Measurements from ENCODE around the gene NTN1. TPM values are rescaled to one million over a fixed set of nuclear protein-coding genes. Genes with fewer than 3 reads are reported as not detected.

Gene NTN1
- total and polyA plus RNA-seq, 2 of the 13 experiments (the other 11 are each of a cell fraction or from before 2014, with no cell fraction given): 0.04 to 0.05 TPM

DNA sequence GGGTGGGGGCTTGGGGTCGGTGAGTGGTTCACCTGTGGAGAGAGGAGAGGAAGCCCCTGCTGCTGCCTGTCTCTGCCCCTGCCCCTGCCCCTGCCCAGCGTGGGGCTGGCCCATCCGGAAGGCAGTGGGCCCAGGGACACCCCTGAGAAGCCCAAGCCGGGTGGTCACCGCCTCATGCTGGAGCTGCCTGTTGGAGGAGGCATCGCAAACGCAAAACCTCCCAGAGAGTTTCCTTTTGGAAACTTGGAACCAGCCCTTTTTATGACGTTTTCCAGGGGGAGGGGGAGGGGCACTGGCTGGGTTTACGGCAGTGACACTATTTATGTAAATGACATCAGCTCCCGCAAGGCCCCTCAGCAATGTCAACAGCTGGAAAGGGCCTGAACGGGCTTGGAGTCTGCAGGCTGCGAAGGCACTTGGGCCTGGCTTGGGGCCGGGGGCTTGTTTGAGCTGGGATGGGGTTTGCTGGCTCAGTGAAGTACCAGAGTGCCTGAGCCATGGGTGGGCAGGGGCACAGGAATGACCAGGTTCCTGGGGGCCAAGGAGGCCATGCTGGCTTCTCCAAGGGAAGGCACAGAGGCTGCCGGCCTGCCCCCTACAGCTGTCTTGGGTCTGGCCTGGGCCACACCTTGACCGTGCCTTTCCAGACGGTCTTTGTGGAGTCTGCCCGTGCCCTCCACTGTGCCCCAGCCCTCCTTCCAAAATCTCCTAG lies 219.5 kb downstream of the NTN1 start (continued):
- TF ChIP-seq RFXANK (CRISPR knock-in tag; IDR thresholded peaks at IDR 0.05): no peak
- TF ChIP-seq NCOR1 (IDR thresholded peaks at IDR 0.05; ENCODE audit: borderline replicate concordance, low read length): no peak
- TF ChIP-seq NFRKB (IDR thresholded peaks at IDR 0.05): no peak
- no peak for TF ChIP-seq GABPB1 (CRISPR knock-in tag; IDR thresholded peaks at IDR 0.05)
- no peak for TF ChIP-seq THAP11 (CRISPR knock-in tag; IDR thresholded peaks at IDR 0.05)
- TF ChIP-seq, protein P1, sequence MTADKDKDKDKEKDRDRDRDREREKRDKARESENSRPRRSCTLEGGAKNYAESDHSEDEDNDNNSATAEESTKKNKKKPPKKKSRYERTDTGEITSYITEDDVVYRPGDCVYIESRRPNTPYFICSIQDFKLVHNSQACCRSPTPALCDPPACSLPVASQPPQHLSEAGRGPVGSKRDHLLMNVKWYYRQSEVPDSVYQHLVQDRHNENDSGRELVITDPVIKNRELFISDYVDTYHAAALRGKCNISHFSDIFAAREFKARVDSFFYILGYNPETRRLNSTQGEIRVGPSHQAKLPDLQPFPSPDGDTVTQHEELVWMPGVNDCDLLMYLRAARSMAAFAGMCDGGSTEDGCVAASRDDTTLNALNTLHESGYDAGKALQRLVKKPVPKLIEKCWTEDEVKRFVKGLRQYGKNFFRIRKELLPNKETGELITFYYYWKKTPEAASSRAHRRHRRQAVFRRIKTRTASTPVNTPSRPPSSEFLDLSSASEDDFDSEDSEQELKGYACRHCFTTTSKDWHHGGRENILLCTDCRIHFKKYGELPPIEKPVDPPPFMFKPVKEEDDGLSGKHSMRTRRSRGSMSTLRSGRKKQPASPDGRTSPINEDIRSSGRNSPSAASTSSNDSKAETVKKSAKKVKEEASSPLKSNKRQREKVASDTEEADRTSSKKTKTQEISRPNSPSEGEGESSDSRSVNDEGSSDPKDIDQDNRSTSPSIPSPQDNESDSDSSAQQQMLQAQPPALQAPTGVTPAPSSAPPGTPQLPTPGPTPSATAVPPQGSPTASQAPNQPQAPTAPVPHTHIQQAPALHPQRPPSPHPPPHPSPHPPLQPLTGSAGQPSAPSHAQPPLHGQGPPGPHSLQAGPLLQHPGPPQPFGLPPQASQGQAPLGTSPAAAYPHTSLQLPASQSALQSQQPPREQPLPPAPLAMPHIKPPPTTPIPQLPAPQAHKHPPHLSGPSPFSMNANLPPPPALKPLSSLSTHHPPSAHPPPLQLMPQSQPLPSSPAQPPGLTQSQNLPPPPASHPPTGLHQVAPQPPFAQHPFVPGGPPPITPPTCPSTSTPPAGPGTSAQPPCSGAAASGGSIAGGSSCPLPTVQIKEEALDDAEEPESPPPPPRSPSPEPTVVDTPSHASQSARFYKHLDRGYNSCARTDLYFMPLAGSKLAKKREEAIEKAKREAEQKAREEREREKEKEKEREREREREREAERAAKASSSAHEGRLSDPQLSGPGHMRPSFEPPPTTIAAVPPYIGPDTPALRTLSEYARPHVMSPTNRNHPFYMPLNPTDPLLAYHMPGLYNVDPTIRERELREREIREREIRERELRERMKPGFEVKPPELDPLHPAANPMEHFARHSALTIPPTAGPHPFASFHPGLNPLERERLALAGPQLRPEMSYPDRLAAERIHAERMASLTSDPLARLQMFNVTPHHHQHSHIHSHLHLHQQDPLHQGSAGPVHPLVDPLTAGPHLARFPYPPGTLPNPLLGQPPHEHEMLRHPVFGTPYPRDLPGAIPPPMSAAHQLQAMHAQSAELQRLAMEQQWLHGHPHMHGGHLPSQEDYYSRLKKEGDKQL (CRISPR knock-in tag; IDR thresholded peaks at IDR 0.05; ENCODE audit: low read depth): no peak
- no peak for TF ChIP-seq ARNT2 (CRISPR knock-in tag; IDR thresholded peaks at IDR 0.05; ENCODE audit: low read depth)
- 0 out of 2 replicates have a peak, but pooled peaks have one; percentile 53 for TF ChIP-seq NRL (CRISPR knock-in tag; IDR thresholded peaks at IDR 0.05; ENCODE audit: borderline replicate concordance)
- no peak for TF ChIP-seq ZNF337 (CRISPR knock-in tag; IDR thresholded peaks at IDR 0.05; ENCODE audit: borderline replicate concordance, low read depth)
- TF ChIP-seq, protein P2, sequence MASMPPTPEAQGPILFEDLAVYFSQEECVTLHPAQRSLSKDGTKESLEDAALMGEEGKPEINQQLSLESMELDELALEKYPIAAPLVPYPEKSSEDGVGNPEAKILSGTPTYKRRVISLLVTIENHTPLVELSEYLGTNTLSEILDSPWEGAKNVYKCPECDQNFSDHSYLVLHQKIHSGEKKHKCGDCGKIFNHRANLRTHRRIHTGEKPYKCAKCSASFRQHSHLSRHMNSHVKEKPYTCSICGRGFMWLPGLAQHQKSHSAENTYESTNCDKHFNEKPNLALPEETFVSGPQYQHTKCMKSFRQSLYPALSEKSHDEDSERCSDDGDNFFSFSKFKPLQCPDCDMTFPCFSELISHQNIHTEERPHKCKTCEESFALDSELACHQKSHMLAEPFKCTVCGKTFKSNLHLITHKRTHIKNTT (CRISPR knock-in tag; IDR thresholded peaks at IDR 0.05): no peak
- TF ChIP-seq, protein P3, sequence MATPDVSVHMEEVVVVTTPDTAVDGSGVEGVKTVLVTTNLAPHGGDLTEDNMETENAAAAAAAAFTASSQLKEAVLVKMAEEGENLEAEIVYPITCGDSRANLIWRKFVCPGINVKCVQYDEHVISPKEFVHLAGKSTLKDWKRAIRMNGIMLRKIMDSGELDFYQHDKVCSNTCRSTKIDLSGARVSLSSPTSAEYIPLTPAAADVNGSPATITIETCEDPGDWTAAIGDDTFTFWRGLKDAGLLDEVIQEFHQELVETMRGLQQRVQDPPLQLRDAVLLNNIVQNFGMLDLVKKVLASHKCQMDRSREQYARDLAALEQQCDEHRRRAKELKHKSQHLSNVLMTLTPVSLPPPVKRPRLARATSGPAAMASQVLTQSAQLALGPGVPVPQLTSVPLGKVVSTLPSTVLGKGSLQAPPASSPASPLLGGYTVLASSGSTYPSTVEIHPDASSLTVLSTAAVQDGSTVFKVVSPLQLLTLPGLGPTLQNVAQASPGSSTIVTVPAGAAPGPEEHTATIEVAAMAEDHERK (CRISPR knock-in tag; IDR thresholded peaks at IDR 0.05; ENCODE audit: low read depth): no peak
- no peak for TF ChIP-seq ZNF24 (IDR thresholded peaks at IDR 0.05)
- TF ChIP-seq CBX1 (IDR thresholded peaks at IDR 0.05; ENCODE audit: low read depth): no peak
- no peak for TF ChIP-seq GTF2F1 (IDR thresholded peaks at IDR 0.05; ENCODE audit: low read length)
- TF ChIP-seq WIZ (CRISPR knock-in tag; IDR thresholded peaks at IDR 0.05): no peak
- TF ChIP-seq YY1 (IDR thresholded peaks at IDR 0.05; ENCODE audit: insufficient read depth, insufficient replicate concordance, low read depth, low read length): no peak
- TF ChIP-seq POLR2A (IDR thresholded peaks at IDR 0.05; ENCODE audit: insufficient read depth in 1 of 2, low read depth in 2 of 2, low read length in 2 of 2): no peak
- peak; percentile 53 for TF ChIP-seq CREB1 (IDR thresholded peaks at IDR 0.05)
- TF ChIP-seq CREB1 (CRISPR knock-in tag; IDR thresholded peaks at IDR 0.05): no peak
- no peak for TF ChIP-seq RBFOX2 (IDR thresholded peaks at IDR 0.05; ENCODE audit: low read depth, low read length)
- TF ChIP-seq ZNF235 (CRISPR knock-in tag; IDR thresholded peaks at IDR 0.05; ENCODE audit: borderline replicate concordance): no peak
- TF ChIP-seq BCL6 (CRISPR knock-in tag; IDR thresholded peaks at IDR 0.05): no peak
- no peak for TF ChIP-seq SATB2 (CRISPR knock-in tag; IDR thresholded peaks at IDR 0.05)
- TF ChIP-seq HNRNPK (IDR thresholded peaks at IDR 0.05; ENCODE audit: low read depth, low read length, poor library complexity, severe bottlenecking): no peak
- no peak for TF ChIP-seq KDM5A (IDR thresholded peaks at IDR 0.05; ENCODE audit: borderline replicate concordance, low read length)

All from HepG2 (cell line).